Activated CD8-positive, alpha-beta memory T cell treated with anti-CD3 and anti-CD28 coated beads, Interleukin-2, amount 50 U/mL, for 24 hours (primary cell): ENCODE measurements around the gene SYCN.

Experiments
- DNase-seq: peaks from one replicate; pipeline ENCODE4 v3.0.0-alpha.2; 2020; ENCODE audit errors: extremely low read depth

SYCN gene

GRCh38 chr19:39171479-39172465 lies 32.3 kb downstream of the SYCN start:
- DNase-seq: no peak

- no peak for DNase-seq
Measured at GRCh38 chr19:39170386-39171231, 33.5 kb downstream of the SYCN start.

GRCh38 chr19:39169143-39169810 lies 34.8 kb downstream of the SYCN start:
- DNase-seq: no peak

- DNase-seq: no peak
Measured at GRCh38 chr19:39168258-39169142, 35.6 kb downstream of the SYCN start.

- no peak for DNase-seq
Measured at GRCh38 chr19:39167461-39168257, 36.4 kb downstream of the SYCN start.

GRCh38 chr19:39166571-39167391 lies 37.3 kb downstream of the SYCN start:
- DNase-seq: no peak

- DNase-seq: no peak
Measured at GRCh38 chr19:39165857-39166256, 38.2 kb downstream of the SYCN start.

- no peak for DNase-seq
Measured at GRCh38 chr19:39164289-39164688, 39.8 kb downstream of the SYCN start.

- DNase-seq: no peak
Measured at GRCh38 chr19:39163621-39164020, 40.4 kb downstream of the SYCN start.

GRCh38 chr19:39162441-39163043 lies 41.5 kb downstream of the SYCN start:
- no peak for DNase-seq

- no peak for DNase-seq
Measured at GRCh38 chr19:39160889-39161672, 43.0 kb downstream of the SYCN start.

GRCh38 chr19:39160523-39160861 lies 43.6 kb downstream of the SYCN start:
- DNase-seq: no peak

- DNase-seq: no peak
Measured at GRCh38 chr19:39158646-39159260, 45.3 kb downstream of the SYCN start.

GRCh38 chr19:39157997-39158389 lies 46.1 kb downstream of the SYCN start:
- no peak for DNase-seq

GRCh38 chr19:39157275-39157996 lies 46.6 kb downstream of the SYCN start:
- DNase-seq: no peak

- DNase-seq: no peak
Measured at GRCh38 chr19:39156326-39157230, 47.5 kb downstream of the SYCN start.
